SK-N-SH treated with all-trans-retinoic acid at 6 μM for 48 hours (cell line): ENCODE data around the gene PAGE5.

Experiments used
- ATAC-seq: fragments of 200-7000 bp; cut with Tn5 transposase; 3 replicates; pipeline ENCODE4 v1.9.1; 2020; ENCODE audit warnings: mild to moderate bottlenecking, moderate library complexity
- BACH2 ChIP-seq: fragments of 250-450 bp; sonication (Bioruptor Pico); IDR thresholded peaks from 2 replicates; pipeline ENCODE4 v1.9.0; 2021; ENCODE audit warnings: mild to moderate bottlenecking, borderline replicate concordance
- GLIS3 ChIP-seq: fragments of 250-450 bp; sonication (Bioruptor Pico); IDR thresholded peaks from 2 replicates; pipeline ENCODE4 v1.5.0; 2020; ENCODE audit warnings: mild to moderate bottlenecking, moderate library complexity
- OSR1 ChIP-seq: fragments of 250-450 bp; sonication (Bioruptor Pico); IDR thresholded peaks from 2 replicates; pipeline ENCODE4 v1.8.0; 2022; ENCODE audit warnings: moderate library complexity, mild to moderate bottlenecking, inconsistent platforms
- PATZ1 ChIP-seq: fragments of 250-450 bp; sonication (Bioruptor Pico); IDR thresholded peaks from 2 replicates; pipeline ENCODE4 v1.8.0; 2020; ENCODE audit warnings: mild to moderate bottlenecking, moderate library complexity, borderline replicate concordance
- PPARA ChIP-seq: fragments of 250-450 bp; sonication (Bioruptor Pico); IDR thresholded peaks from 2 replicates; pipeline ENCODE4 v1.5.0; 2020; ENCODE audit warnings: mild to moderate bottlenecking, borderline replicate concordance
- RARB ChIP-seq: fragments of 250-450 bp; sonication (Bioruptor Pico); IDR thresholded peaks from 2 replicates; pipeline ENCODE4 v1.8.0; 2021; ENCODE audit warnings: mild to moderate bottlenecking, moderate library complexity
- SNAI2 ChIP-seq: fragments of 250-450 bp; sonication (Bioruptor Pico); IDR thresholded peaks from 2 replicates; pipeline ENCODE4 v1.5.0; 2020; ENCODE audit warnings: mild to moderate bottlenecking, moderate library complexity
- ZC3H10 ChIP-seq: fragments of 250-450 bp; sonication (Bioruptor Pico); IDR thresholded peaks from 2 replicates; pipeline ENCODE4 v1.5.1; 2021; ENCODE audit warnings: mild to moderate bottlenecking, moderate library complexity
- ZFP3 ChIP-seq: fragments of 250-450 bp; sonication (Bioruptor Pico); IDR thresholded peaks from 2 replicates; pipeline ENCODE4 v1.5.0; 2020; ENCODE audit warnings: mild to moderate bottlenecking, moderate library complexity
- ZFP30 ChIP-seq: fragments of 450-650 bp; formaldehyde crosslinking; IDR thresholded peaks from 2 replicates; pipeline ENCODE4 v1.5.0; 2022; ENCODE audit warnings: mild to moderate bottlenecking, moderate library complexity
- ZNF565 ChIP-seq: fragments of 450-650 bp; formaldehyde crosslinking; conservative IDR thresholded peaks from 2 replicates; pipeline ENCODE4 v1.5.0; 2020; ENCODE audit warnings: low read depth, mild to moderate bottlenecking, moderate library complexity

The PAGE5 gene

GRCh38 chrX:55264816-55265215 is 44.7 kb downstream of the PAGE5 start, which contains the start of gene PAGE3:
Gene PAGE3, minus strand, starts transcription at chrX:55264916. Its CDS starts 1,013 bp downstream, at chrX:55263903.
- no peak for ATAC-seq
- TF ChIP-seq ZFP3 (no peak), OSR1 (CRISPR knock-in tag) (no peak), BACH2 (CRISPR knock-in tag) (no peak), PATZ1 (CRISPR knock-in tag) (no peak), ZNF565 (CRISPR knock-in tag) (no peak), PPARA (CRISPR knock-in tag) (no peak), ZC3H10 (CRISPR knock-in tag) (no peak), GLIS3 (CRISPR knock-in tag) (no peak), SNAI2 (no peak), RARB (CRISPR knock-in tag) (no peak), ZFP30 (no peak)
- TF ChIP-seq, all 23 proteins: peak for 0
